CD4-positive, alpha-beta memory T cell (primary cell): ENCODE data around the gene FBXO24. TPM values are rescaled to one million over a fixed set of nuclear protein-coding genes. Genes with fewer than 3 reads are reported as not detected.
A peak's percentile ranks its signal among the peaks of the same experiment; 100 is the strongest.

Experiments used
- CTCF ChIA-PET: fragments of 350-600 bp; sonication (Branson Sonifier 250); formaldehyde crosslinking; loops from one replicate; lab custom pipeline; 2021; ENCODE audit warnings: inconsistent platforms; ENCODE audit not compliant: partially characterized antibody; lab: Charles Lee
- POLR2A ChIA-PET: fragments of 350-600 bp; sonication (Branson Sonifier 250); formaldehyde crosslinking; loops from one replicate; lab custom pipeline; 2021; ENCODE audit not compliant: partially characterized antibody; lab: Charles Lee
- DNase-seq, 5 donors: peaks; one replicate each; pipeline versions ENCODE4 v3.0.0 to v3.0.0-alpha.2; 2020 to 2022; ENCODE audit warnings: mixed read lengths in 1 of 5
- H3K27ac ChIP-seq: one replicate; pipeline ENCODE4 v1.7.0; 2013; ENCODE audit warnings: low read depth, low read length
- H3K27me3 ChIP-seq: 2 replicates; pipeline ENCODE4 v1.7.0; 2013; ENCODE audit warnings: mild to moderate bottlenecking, low read length, moderate library complexity; ENCODE audit not compliant: insufficient read depth
- H3K36me3 ChIP-seq: 2 replicates; pipeline ENCODE4 v1.7.0; 2013; ENCODE audit warnings: mild to moderate bottlenecking, low read length, moderate library complexity; ENCODE audit not compliant: insufficient read depth
- H3K4me1 ChIP-seq: 2 replicates; pipeline ENCODE4 v1.7.0; 2013; ENCODE audit warnings: mild to moderate bottlenecking, low read length, moderate library complexity; ENCODE audit not compliant: insufficient read depth
- H3K4me3 ChIP-seq, 2 donors: one replicate each; pipeline ENCODE4 v1.7.0; 2013; ENCODE audit warnings: low read length in 2 of 2, mild to moderate bottlenecking in 1 of 2
- H3K9me3 ChIP-seq, 2 donors: one replicate each; pipeline ENCODE4 v1.7.0; 2013; ENCODE audit warnings: low read length in 2 of 2, control low read depth in 1 of 2; ENCODE audit not compliant: control insufficient read depth in 1 of 2
- H3K27ac Mint-ChIP-seq, 7 donors: one replicate each; pipeline ENCODE4 v1.8.0; 2020 to 2021; ENCODE audit warnings: mixed read lengths in 7 of 7, mild to moderate bottlenecking in 6 of 7, inconsistent platforms in 3 of 7, moderate library complexity in 3 of 7
- H3K27me3 Mint-ChIP-seq, 2 donors: one replicate each; pipeline ENCODE4 v1.8.0; 2020 to 2021; ENCODE audit warnings: mixed read lengths in 2 of 2
- H3K36me3 Mint-ChIP-seq, 2 donors: one replicate each; pipeline ENCODE4 v1.8.0; 2020 to 2021; ENCODE audit warnings: mixed read lengths in 2 of 2, inconsistent platforms in 1 of 2, mild to moderate bottlenecking in 1 of 2
- H3K4me1 Mint-ChIP-seq, 4 donors: one replicate each; pipeline ENCODE4 v1.8.0; 2020 to 2021; ENCODE audit warnings: mixed read lengths in 4 of 4, mild to moderate bottlenecking in 1 of 4
- H3K4me3 Mint-ChIP-seq, 8 donors: one replicate each; pipeline ENCODE4 v1.8.0; 2020 to 2021; ENCODE audit warnings: mixed read lengths in 8 of 8, mild to moderate bottlenecking in 7 of 8, moderate library complexity in 6 of 8, inconsistent platforms in 3 of 8
- H3K9me3 Mint-ChIP-seq, 8 donors: one replicate each; pipeline ENCODE4 v1.8.0; 2020 to 2021; ENCODE audit warnings: mixed read lengths in 8 of 8, mild to moderate bottlenecking in 5 of 8, inconsistent platforms in 3 of 8, moderate library complexity in 1 of 8
- intact Hi-C: fragments of 100-400 bp; cut with micrococcal nuclease; formaldehyde crosslinking; loops from one replicate; pipeline ENCODE4 v1.15.1; 2023
- polyA plus RNA-seq, 2 donors: library from polyadenylated mRNA; unstranded; fragments of 300-500 nt; fragmentation: Illumina TruSeq; gene quantifications; one replicate each; pipeline ENCODE4 v1.2.3, GENCODE V29; 2021
- total RNA-seq, 2 experiments: library from RNA; stranded (reverse); gene quantifications; one replicate each; pipeline ENCODE4 v1.2.3, GENCODE V29; 2021

The FBXO24 gene
- total and polyA plus RNA-seq, 4 experiments from 2014 or later: 0.36 to 2.1 (median 1.2) TPM

- Histone ChIP-seq H3K27me3 (no peaks in the 10 kb centered on the region), H3K4me1 (peaks cover 48% of the 10 kb centered on the region), H3K36me3 (peaks cover 39% of the 10 kb centered on the region), H3K27ac (peak overlapping the region; percentile 79), H3K4me3 (peak overlapping the region; percentile 38 to 98), H3K9me3 (no peaks in the 10 kb centered on the region)
- Mint-ChIP-seq H3K27ac (peak overlapping the region; percentile 86 to 99 (median 96)), H3K4me3 (peak overlapping the region; percentile 92 to 99 (median 97)), H3K9me3 (peaks cover 0 to 2% (median 0%) of the 10 kb centered on the region in 8 donors), H3K36me3 (peaks cover 5 to 24% of the 10 kb centered on the region in 2 donors), H3K4me1 (peaks cover 13 to 25% (median 17%) of the 10 kb centered on the region in 4 donors), H3K27me3 (no peaks in the 10 kb centered on the region)
- ChIA-PET POLR2A (interaction anchor here (0.7 to 11.4 kb wide), 20 partner anchors 15 to 311 kb away, joined by 3 to 307 read pairs (median 34); partner anchors contain the start of genes AGFG2, GIGYF1, GNB2 and MEPCE), CTCF (interaction anchor here (1.0 to 12.0 kb wide), 14 partner anchors 12 to 122 kb away, joined by 3 to 266 read pairs (median 6); partner anchors contain the start of genes MOSPD3 and POP7)
- intact Hi-C loops: loop anchor here (1.0 kb wide), 1 partner anchor 13 kb away; no protein-coding TSS in a partner anchor
- peak; percentile 69 to 77 (median 75) for DNase-seq
Measured at GRCh38 chr7:100583132-100584053, 2.7 kb upstream of the FBXO24 start.

DNA sequence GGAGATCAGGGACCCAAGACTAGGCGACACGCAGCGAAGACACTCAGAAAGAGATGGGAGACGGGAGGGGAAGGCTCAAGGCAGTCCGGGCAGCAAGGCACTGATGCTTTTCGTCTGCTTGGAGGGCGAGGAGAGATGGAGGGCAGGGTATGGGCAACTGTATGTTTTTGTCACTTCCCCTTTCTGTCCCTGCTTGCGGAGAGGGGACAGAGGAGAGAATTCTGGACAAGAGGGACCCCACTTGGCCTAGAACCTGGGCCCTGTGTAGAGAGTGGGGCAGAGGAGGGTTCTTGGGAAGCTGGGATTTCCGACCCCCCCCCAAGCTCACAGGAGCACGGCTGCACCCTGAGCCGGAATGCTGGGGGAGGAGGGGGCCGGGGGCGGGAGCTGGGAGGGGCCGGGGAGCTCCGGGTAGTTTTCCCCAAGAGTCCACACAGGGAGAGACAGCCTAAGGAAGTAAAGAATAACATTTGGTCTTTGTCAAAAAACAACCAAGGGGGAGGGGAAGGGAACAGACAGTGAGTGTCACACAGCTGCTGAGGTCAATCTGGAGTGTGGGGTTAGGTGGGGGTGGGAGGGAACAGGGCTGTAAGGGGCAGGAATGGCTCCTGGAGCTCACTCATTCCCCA is 2.0 kb upstream of the FBXO24 start:
- H3K36me3 Mint-ChIP-seq: peaks cover 0 to 20% of the 10 kb centered on the region in 2 donors
- intact Hi-C loops: no loop called here
- peak overlapping the region; percentile 92 to 99 (median 97) for H3K4me3 Mint-ChIP-seq
- Histone ChIP-seq H3K4me1 (peaks cover 48% of the 10 kb centered on the region), H3K27ac (peak overlapping the region; percentile 79), H3K27me3 (no peaks in the 10 kb centered on the region), H3K9me3 (no peaks in the 10 kb centered on the region), H3K4me3 (peak overlapping the region; percentile 77 to 98), H3K36me3 (peaks cover 32% of the 10 kb centered on the region)
- H3K27ac Mint-ChIP-seq: peak overlapping the region; percentile 86 to 99 (median 97)
- H3K4me1 Mint-ChIP-seq: peaks cover 11 to 27% (median 17%) of the 10 kb centered on the region in 4 donors
- H3K27me3 Mint-ChIP-seq: no peaks in the 10 kb centered on the region
- peaks cover 0 to 2% (median 0%) of the 10 kb centered on the region in 8 donors for H3K9me3 Mint-ChIP-seq
- ChIA-PET POLR2A (interaction anchor here (0.7 to 11.4 kb wide), 26 partner anchors 15 to 483 kb away, joined by 3 to 307 read pairs (median 9); partner anchors contain the start of genes AGFG2, AP4M1, GIGYF1 and GNB2), CTCF (interaction anchor here (0.7 to 12.0 kb wide), 17 partner anchors 13 to 1704 kb away, joined by 3 to 266 read pairs (median 4); partner anchors contain the start of genes AGFG2, MOSPD3, POP7 and SLC12A9)
- no peak for DNase-seq

DNA sequence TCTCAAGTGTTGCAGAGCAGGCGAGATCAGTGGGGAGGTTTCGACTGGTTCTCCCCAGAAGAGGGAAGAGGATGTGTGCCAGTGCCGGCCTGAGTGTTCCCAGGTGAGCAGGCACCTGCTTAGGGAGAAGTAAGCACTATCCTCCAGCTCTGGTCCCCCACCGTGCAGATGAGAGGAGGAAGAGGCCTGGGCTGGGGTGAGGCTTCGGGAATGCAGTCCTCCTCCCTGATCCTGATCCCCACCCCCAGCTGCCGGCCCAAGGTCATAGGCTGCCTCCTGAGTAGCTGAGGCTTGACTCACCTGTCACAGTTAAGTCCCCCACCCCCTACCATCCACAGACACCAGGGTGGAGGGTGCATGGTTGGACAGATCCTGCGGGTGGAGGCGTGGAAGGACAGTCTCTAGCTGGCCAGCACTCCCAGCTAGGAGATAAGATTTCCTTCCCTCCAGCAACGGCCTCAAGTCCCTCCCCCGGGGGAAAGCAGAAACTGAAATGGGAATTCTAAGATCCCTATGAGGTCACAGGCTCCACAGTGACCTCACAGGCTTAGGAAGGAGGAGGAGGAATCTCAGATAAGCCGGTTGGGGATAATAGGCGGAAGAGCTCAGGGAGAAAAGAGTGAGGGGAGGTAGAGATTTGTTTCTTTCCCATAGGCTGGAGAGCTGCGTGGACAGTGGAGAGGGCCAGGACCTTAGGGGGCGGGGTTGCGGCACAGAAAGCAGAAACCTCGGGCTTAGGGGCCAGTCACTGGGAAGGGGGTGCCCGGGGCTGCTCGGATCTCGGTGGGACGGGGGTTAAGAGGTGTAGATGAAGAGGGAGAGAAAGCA is 1.2 kb upstream of the FBXO24 start:
- Mint-ChIP-seq H3K27me3 (no peaks in the 10 kb centered on the region), H3K9me3 (peaks cover 0 to 2% (median 0%) of the 10 kb centered on the region in 8 donors), H3K4me3 (peak overlapping the region; percentile 92 to 99 (median 97)), H3K4me1 (peaks cover 11 to 27% (median 17%) of the 10 kb centered on the region in 4 donors), H3K36me3 (peaks cover 0 to 17% of the 10 kb centered on the region in 2 donors), H3K27ac (peak overlapping the region; percentile 86 to 99 (median 97))
- CTCF ChIA-PET: interaction anchor here (0.7 to 12.0 kb wide), 17 partner anchors 14 to 1703 kb away, joined by 3 to 266 read pairs (median 4); partner anchors contain the start of genes AGFG2, MOSPD3, POP7 and SLC12A9
- H3K27me3 ChIP-seq: no peaks in the 10 kb centered on the region
- H3K36me3 ChIP-seq: peaks cover 27% of the 10 kb centered on the region
- peak overlapping the region; percentile 79 for H3K27ac ChIP-seq
- H3K4me1 ChIP-seq: peaks cover 48% of the 10 kb centered on the region
- peak overlapping the region; percentile 77 to 98 for H3K4me3 ChIP-seq
- intact Hi-C loops: no loop called here
- no peaks in the 10 kb centered on the region for H3K9me3 ChIP-seq
- DNase-seq: peak in 1 of 5 donors; percentile 52
- POLR2A ChIA-PET: interaction anchor here (0.6 to 11.4 kb wide), 30 partner anchors 8 to 665 kb away, joined by 3 to 307 read pairs (median 12); partner anchors contain the start of genes AGFG2, AP4M1, GIGYF1 and MCM7

DNA sequence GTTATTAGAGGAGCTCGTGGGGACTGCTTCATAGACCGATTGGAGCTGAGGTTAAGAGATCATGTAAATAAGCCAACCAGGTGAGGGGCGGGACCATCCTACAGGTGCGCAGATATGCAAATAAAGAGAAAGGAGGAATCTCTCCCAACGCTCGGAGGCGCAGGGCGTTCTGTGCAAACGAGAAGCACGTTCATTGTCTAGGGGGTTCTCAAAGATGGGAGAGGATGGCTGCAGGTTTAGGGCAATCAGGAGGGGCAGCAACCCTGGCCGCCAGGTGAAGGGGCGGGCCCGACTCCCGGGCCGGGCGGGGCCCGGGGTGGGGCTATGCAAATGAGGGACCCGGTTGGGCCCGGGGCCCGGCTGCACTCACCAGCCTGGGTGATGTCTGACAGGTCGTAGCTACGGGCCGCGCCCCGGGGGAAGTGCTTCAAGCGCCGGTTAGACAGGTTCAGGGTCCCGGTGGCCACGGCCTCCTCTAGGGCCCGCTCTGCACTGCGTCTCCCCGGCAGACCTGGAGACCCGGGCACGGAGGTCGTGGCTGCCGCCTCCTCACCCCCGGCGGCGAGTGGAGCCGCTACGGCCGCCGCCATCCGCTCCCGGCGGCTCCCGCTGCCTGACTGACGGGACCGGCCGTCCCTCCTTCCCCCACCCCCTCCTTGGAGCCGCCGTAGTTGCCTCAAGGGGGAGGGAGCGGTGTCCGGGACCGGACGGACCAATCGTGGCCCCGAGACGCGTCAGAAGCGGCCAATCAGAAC is 440 bp upstream of the FBXO24 start, which contains the start of gene LRCH4:
Gene LRCH4, minus strand, starts transcription at position 619 of the 755 bp plus-strand sequence. Its CDS starts 29 bp downstream, at position 590.
- peak within 1 kb of the TSS; percentile 86 to 99 (median 97) for H3K27ac Mint-ChIP-seq
- ChIA-PET POLR2A (interaction anchor here (0.5 to 11.4 kb wide), 36 partner anchors 9 to 666 kb away, joined by 3 to 307 read pairs (median 8); partner anchors contain the start of genes AGFG2, GIGYF1, GNB2 and MCM7), CTCF (interaction anchor here (0.7 to 12.0 kb wide), 27 partner anchors 13 to 150 kb away, joined by 3 to 266 read pairs (median 4); partner anchors contain the start of genes AGFG2, MOSPD3 and POP7)
- H3K36me3 Mint-ChIP-seq: peaks cover 0 to 17% of the 10 kb centered on the region in 2 donors
- no peaks in the 10 kb centered on the region for H3K9me3 ChIP-seq
- H3K27me3 ChIP-seq: no peaks in the 10 kb centered on the region
- peak within 1 kb of the TSS; percentile 92 to 99 (median 97) for H3K4me3 Mint-ChIP-seq
- intact Hi-C loops: loop anchor here (1.0 kb wide), 8 partner anchors 19 to 157 kb away; partner anchors contain the start of genes AGFG2, GNB2, MOSPD3 and TSC22D4
- peaks cover 46% of the 10 kb centered on the region for H3K4me1 ChIP-seq
- H3K36me3 ChIP-seq: peaks cover 19% of the 10 kb centered on the region
- peaks cover 0 to 2% of the 10 kb centered on the region in 2 donors for H3K27me3 Mint-ChIP-seq
- peak within 1 kb of the TSS; percentile 77 to 98 for H3K4me3 ChIP-seq
- DNase-seq: peak; percentile 64 to 75 (median 72)
- H3K9me3 Mint-ChIP-seq: peaks cover 0 to 2% (median 0%) of the 10 kb centered on the region in 8 donors
- H3K4me1 Mint-ChIP-seq: peaks cover 11 to 27% (median 17%) of the 10 kb centered on the region in 4 donors
- peak within 1 kb of the TSS; percentile 79 for H3K27ac ChIP-seq

GRCh38 chr7:100588438-100588837 is 2.3 kb downstream of the FBXO24 start:
- Mint-ChIP-seq H3K36me3 (peaks cover 0 to 13% of the 10 kb centered on the region in 2 donors), H3K27ac (peak overlapping the region in 2 of 7 donors; percentile 19 to 37), H3K4me1 (peaks cover 11 to 27% (median 13%) of the 10 kb centered on the region in 4 donors), H3K27me3 (peaks cover 2 to 3% of the 10 kb centered on the region in 2 donors), H3K4me3 (peak overlapping the region in 7 of 8 donors; percentile 14 to 77 (median 51)), H3K9me3 (peaks cover 0 to 3% (median 0%) of the 10 kb centered on the region in 8 donors)
- Histone ChIP-seq H3K27ac (no peak overlapping the region), H3K4me3 (no peak overlapping the region), H3K4me1 (peaks cover 19% of the 10 kb centered on the region), H3K36me3 (no peaks in the 10 kb centered on the region), H3K9me3 (no peaks in the 10 kb centered on the region), H3K27me3 (no peaks in the 10 kb centered on the region)
- intact Hi-C loops: loop anchor here (1.0 kb wide), 1 partner anchor 24 kb away; no protein-coding TSS in a partner anchor
- no peak for DNase-seq
- CTCF ChIA-PET: interaction anchor here (0.6 to 12.0 kb wide), 24 partner anchors 11 to 264 kb away, joined by 3 to 266 read pairs (median 4); partner anchors contain the start of genes MOSPD3, NYAP1, PCOLCE and POP7
- POLR2A ChIA-PET: interaction anchor here (1.2 to 11.4 kb wide), 6 partner anchors 11 to 114 kb away, joined by 4 to 307 read pairs (median 6); partner anchors contain the start of genes MOSPD3, PCOLCE and SAP25
